ENCODE data around the gene SEMA5A.

Gene SEMA5A

GRCh38 chr5:9263656-9264055, 282.2 kb downstream of the SEMA5A start:
- H3K4me1 ChIP-seq (ENCODE audit: control insufficient read depth in 2 of 2, insufficient read depth in 1 of 2, low read depth in 1 of 2, low read length in 2 of 2) = peaks cover 0 to 6% of the 10 kb centered on the region in 2 donors
- H2AFZ ChIP-seq (ENCODE audit: low read length) = no peak overlapping the region
- no peak overlapping the region for H2BK5ac ChIP-seq (ENCODE audit: low read length)
- H3K36me3 ChIP-seq (replicated peaks in 1 of 2; ENCODE audit: control insufficient read depth in 2 of 2, insufficient read depth in 2 of 2, low read length in 2 of 2) = no peaks in the 10 kb centered on the region
- no peak overlapping the region for H2BK12ac ChIP-seq (ENCODE audit: low read length)
- H3K27me3 ChIP-seq (ENCODE audit: control insufficient read depth in 3 of 3, insufficient read depth in 3 of 3, low read depth in 1 of 3, low read length in 3 of 3) = no peaks in the 10 kb centered on the region
- H4K8ac ChIP-seq (ENCODE audit: low read depth, low read length) = no peak overlapping the region
- no peak overlapping the region for H3K4me3 ChIP-seq (ENCODE audit: low read length in 2 of 2)
- H3K9ac ChIP-seq (ENCODE audit: low read depth, low read length, poor library complexity) = no peak overlapping the region
- H3K18ac ChIP-seq (ENCODE audit: low read length) = no peak overlapping the region
- no peak for DNase-seq (ENCODE audit: low spot score)
- H3K9me3 ChIP-seq (replicated peaks in 1 of 2; ENCODE audit: control insufficient read depth in 2 of 2, insufficient read depth in 1 of 2, low read depth in 1 of 2, low read length in 2 of 2) = peaks cover 0 to 2% of the 10 kb centered on the region in 2 donors
- H4K91ac ChIP-seq (ENCODE audit: low read depth, low read length, poor library complexity) = no peak overlapping the region
- no peak overlapping the region for H2BK15ac ChIP-seq (ENCODE audit: low read length)
- H3K4me2 ChIP-seq (ENCODE audit: insufficient read depth, low read length, poor library complexity, severe bottlenecking) = no peak overlapping the region
- no CpG with 5 or more reads among the region's 2 CpGs for whole genome bisulfite sequencing, 2 donors (ENCODE audit: extremely low coverage in 2 of 2, insufficient read length in 2 of 2, insufficient replicate concordance in 1 of 2)
- H3K79me1 ChIP-seq (ENCODE audit: low read depth, low read length) = no peaks in the 10 kb centered on the region
- no peak overlapping the region for H3K27ac ChIP-seq (replicated peaks; ENCODE audit: low read length)
- no peak overlapping the region for H2BK120ac ChIP-seq (ENCODE audit: low read depth, low read length)
- H3K4ac ChIP-seq (ENCODE audit: low read length) = no peak overlapping the region
- H3K14ac ChIP-seq (ENCODE audit: low read length) = no peak overlapping the region
- H3K23ac ChIP-seq (ENCODE audit: low read depth, low read length, poor library complexity) = no peak overlapping the region
- H2AK5ac ChIP-seq (ENCODE audit: low read depth, low read length) = no peak overlapping the region

DNA sequence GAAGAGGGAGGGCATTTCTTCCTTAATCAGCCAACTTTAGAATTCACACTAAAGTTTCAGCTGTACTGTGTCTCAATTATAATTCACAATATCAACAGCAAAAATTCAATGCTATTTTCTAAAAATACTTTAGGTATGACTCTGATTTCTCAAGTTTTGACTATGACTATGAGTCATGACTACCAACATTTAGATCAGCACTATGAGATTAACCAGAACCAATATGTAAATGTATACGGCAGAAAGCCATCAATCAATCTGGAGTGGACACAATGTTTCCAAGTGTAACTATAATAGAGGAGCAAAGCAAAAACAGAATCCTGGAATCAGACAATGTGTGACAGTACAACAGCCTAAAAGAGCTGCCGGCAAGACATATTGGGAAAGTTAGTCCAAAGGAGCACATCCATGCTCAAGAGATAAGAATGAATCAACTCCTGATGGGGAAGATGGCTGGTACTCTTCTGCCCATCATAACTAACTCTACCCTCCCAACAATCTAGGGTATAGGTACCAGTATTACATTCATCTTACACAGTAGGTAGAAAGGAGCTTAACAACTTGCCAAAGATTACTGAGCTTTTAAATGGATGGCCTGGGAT, 294.4 kb downstream of the SEMA5A start:
- DNase-seq (ENCODE audit: low spot score) = no peak
- Histone ChIP-seq H3K27ac (replicated peaks; ENCODE audit: low read length) (no peak overlapping the region), H3K4me2 (ENCODE audit: insufficient read depth, low read length, poor library complexity, severe bottlenecking) (no peak overlapping the region), H2BK12ac (ENCODE audit: low read length) (no peak overlapping the region), H3K4me1 (ENCODE audit: control insufficient read depth in 2 of 2, insufficient read depth in 1 of 2, low read depth in 1 of 2, low read length in 2 of 2) (no peaks in the 10 kb centered on the region), H3K27me3 (ENCODE audit: control insufficient read depth in 3 of 3, insufficient read depth in 3 of 3, low read depth in 1 of 3, low read length in 3 of 3) (no peaks in the 10 kb centered on the region), H3K4me3 (ENCODE audit: low read length in 2 of 2) (no peak overlapping the region), H3K9ac (ENCODE audit: low read depth, low read length, poor library complexity) (no peak overlapping the region), H4K91ac (ENCODE audit: low read depth, low read length, poor library complexity) (no peak overlapping the region), H3K14ac (ENCODE audit: low read length) (no peak overlapping the region), H2BK15ac (ENCODE audit: low read length) (no peak overlapping the region), H3K4ac (ENCODE audit: low read length) (no peak overlapping the region), H3K79me1 (ENCODE audit: low read depth, low read length) (no peaks in the 10 kb centered on the region), H3K23ac (ENCODE audit: low read depth, low read length, poor library complexity) (no peak overlapping the region), H3K36me3 (replicated peaks in 1 of 2; ENCODE audit: control insufficient read depth in 2 of 2, insufficient read depth in 2 of 2, low read length in 2 of 2) (no peaks in the 10 kb centered on the region), H2BK5ac (ENCODE audit: low read length) (no peak overlapping the region), H3K18ac (ENCODE audit: low read length) (no peak overlapping the region), H2BK120ac (ENCODE audit: low read depth, low read length) (no peak overlapping the region), H3K9me3 (replicated peaks in 1 of 2; ENCODE audit: control insufficient read depth in 2 of 2, insufficient read depth in 1 of 2, low read depth in 1 of 2, low read length in 2 of 2) (no peaks in the 10 kb centered on the region), H2AK5ac (ENCODE audit: low read depth, low read length) (no peak overlapping the region), H4K8ac (ENCODE audit: low read depth, low read length) (no peak overlapping the region), H2AFZ (ENCODE audit: low read length) (no peak overlapping the region)
- no CpG with 5 or more reads among the region's 2 CpGs for WGBS, 2 donors (ENCODE audit: extremely low coverage in 2 of 2, insufficient read length in 2 of 2, insufficient replicate concordance in 1 of 2)

GRCh38 chr5:9249231-9249630, 296.6 kb downstream of the SEMA5A start:
- Histone ChIP-seq H3K9ac (ENCODE audit: low read depth, low read length, poor library complexity) (no peak overlapping the region), H3K14ac (ENCODE audit: low read length) (no peak overlapping the region), H2BK120ac (ENCODE audit: low read depth, low read length) (no peak overlapping the region), H2BK15ac (ENCODE audit: low read length) (no peak overlapping the region), H3K18ac (ENCODE audit: low read length) (no peak overlapping the region), H2BK12ac (ENCODE audit: low read length) (no peak overlapping the region), H4K91ac (ENCODE audit: low read depth, low read length, poor library complexity) (no peak overlapping the region), H3K23ac (ENCODE audit: low read depth, low read length, poor library complexity) (no peak overlapping the region), H3K9me3 (replicated peaks in 1 of 2; ENCODE audit: control insufficient read depth in 2 of 2, insufficient read depth in 1 of 2, low read depth in 1 of 2, low read length in 2 of 2) (no peaks in the 10 kb centered on the region), H3K4me1 (ENCODE audit: control insufficient read depth in 2 of 2, insufficient read depth in 1 of 2, low read depth in 1 of 2, low read length in 2 of 2) (no peaks in the 10 kb centered on the region), H2AFZ (ENCODE audit: low read length) (no peak overlapping the region), H3K4me3 (ENCODE audit: low read length in 2 of 2) (no peak overlapping the region), H4K8ac (ENCODE audit: low read depth, low read length) (no peak overlapping the region), H2BK5ac (ENCODE audit: low read length) (no peak overlapping the region), H3K36me3 (replicated peaks in 1 of 2; ENCODE audit: control insufficient read depth in 2 of 2, insufficient read depth in 2 of 2, low read length in 2 of 2) (no peaks in the 10 kb centered on the region), H3K79me1 (ENCODE audit: low read depth, low read length) (no peaks in the 10 kb centered on the region), H3K4me2 (ENCODE audit: insufficient read depth, low read length, poor library complexity, severe bottlenecking) (no peak overlapping the region), H3K27ac (replicated peaks; ENCODE audit: low read length) (no peak overlapping the region), H2AK5ac (ENCODE audit: low read depth, low read length) (no peak overlapping the region), H3K4ac (ENCODE audit: low read length) (no peak overlapping the region), H3K27me3 (ENCODE audit: control insufficient read depth in 3 of 3, insufficient read depth in 3 of 3, low read depth in 1 of 3, low read length in 3 of 3) (no peaks in the 10 kb centered on the region)
- WGBS, 2 donors (ENCODE audit: extremely low coverage in 2 of 2, insufficient read length in 2 of 2, insufficient replicate concordance in 1 of 2) = no CpG with 5 or more reads among the region's 3 CpGs
- no peak for DNase-seq (ENCODE audit: low spot score)

- Histone ChIP-seq H3K79me1 (ENCODE audit: low read depth, low read length) (no peaks in the 10 kb centered on the region), H2BK15ac (ENCODE audit: low read length) (no peak overlapping the region), H4K8ac (ENCODE audit: low read depth, low read length) (no peak overlapping the region), H2BK12ac (ENCODE audit: low read length) (no peak overlapping the region), H3K23ac (ENCODE audit: low read depth, low read length, poor library complexity) (no peak overlapping the region), H2AK5ac (ENCODE audit: low read depth, low read length) (no peak overlapping the region), H2BK120ac (ENCODE audit: low read depth, low read length) (no peak overlapping the region), H3K9ac (ENCODE audit: low read depth, low read length, poor library complexity) (no peak overlapping the region), H3K9me3 (replicated peaks in 1 of 2; ENCODE audit: control insufficient read depth in 2 of 2, insufficient read depth in 1 of 2, low read depth in 1 of 2, low read length in 2 of 2) (no peaks in the 10 kb centered on the region), H4K91ac (ENCODE audit: low read depth, low read length, poor library complexity) (no peak overlapping the region), H3K4me2 (ENCODE audit: insufficient read depth, low read length, poor library complexity, severe bottlenecking) (no peak overlapping the region), H3K4me1 (ENCODE audit: control insufficient read depth in 2 of 2, insufficient read depth in 1 of 2, low read depth in 1 of 2, low read length in 2 of 2) (no peaks in the 10 kb centered on the region), H3K14ac (ENCODE audit: low read length) (no peak overlapping the region), H2AFZ (ENCODE audit: low read length) (no peak overlapping the region), H3K27me3 (ENCODE audit: control insufficient read depth in 3 of 3, insufficient read depth in 3 of 3, low read depth in 1 of 3, low read length in 3 of 3) (no peaks in the 10 kb centered on the region), H2BK5ac (ENCODE audit: low read length) (no peak overlapping the region), H3K18ac (ENCODE audit: low read length) (no peak overlapping the region), H3K27ac (replicated peaks; ENCODE audit: low read length) (no peak overlapping the region), H3K36me3 (replicated peaks in 1 of 2; ENCODE audit: control insufficient read depth in 2 of 2, insufficient read depth in 2 of 2, low read length in 2 of 2) (no peaks in the 10 kb centered on the region), H3K4ac (ENCODE audit: low read length) (no peak overlapping the region), H3K4me3 (ENCODE audit: low read length in 2 of 2) (no peak overlapping the region)
- no peak for DNase-seq (ENCODE audit: low spot score)
- WGBS, 2 donors (ENCODE audit: extremely low coverage in 2 of 2, insufficient read length in 2 of 2, insufficient replicate concordance in 1 of 2) = no CpG with 5 or more reads among the region's 3 CpGs
Measured at GRCh38 chr5:9245071-9245470, 300.8 kb downstream of the SEMA5A start.
